Measurements from ENCODE around the gene HDAC4.
"Not testable (repeated sequence)": the region's sequence is repeated elsewhere in the genome, so short reads cannot be mapped to it uniquely, and the experiment has no call there.

HDAC4 gene

GRCh38 chr2:239179851-239180371 lies 220.9 kb downstream of the HDAC4 start:
- no peak for DNase-seq

GRCh38 chr2:239178954-239179353 lies 221.9 kb downstream of the HDAC4 start:
- DNase-seq, result no peak

- no peak for DNase-seq
These were observed 222.3 kb downstream of the HDAC4 start for GRCh38 chr2:239178484-239178883.

- DNase-seq, result no peak
These were observed 222.9 kb downstream of the HDAC4 start for GRCh38 chr2:239177908-239178307.

- DNase-seq, result no peak
These were observed 223.5 kb downstream of the HDAC4 start for GRCh38 chr2:239177325-239177724.

- DNase-seq, result not testable (repeated sequence)
These were observed 224.5 kb downstream of the HDAC4 start for GRCh38 chr2:239176138-239176803.

GRCh38 chr2:239175181-239175580 lies 225.6 kb downstream of the HDAC4 start:
- DNase-seq, result no peak

- no peak for DNase-seq
These were observed 227.5 kb downstream of the HDAC4 start for GRCh38 chr2:239173301-239173700.

GRCh38 chr2:239171643-239172042 lies 229.2 kb downstream of the HDAC4 start:
- DNase-seq, result no peak

GRCh38 chr2:239169311-239170048 lies 231.3 kb downstream of the HDAC4 start:
- DNase-seq, result no peak

- no peak for DNase-seq
These were observed 232.2 kb downstream of the HDAC4 start for GRCh38 chr2:239168575-239168974.

- DNase-seq, result no peak
These were observed 232.9 kb downstream of the HDAC4 start for GRCh38 chr2:239167766-239168444.

- DNase-seq, result no peak
These were observed 233.7 kb downstream of the HDAC4 start for GRCh38 chr2:239167011-239167673.

- no peak for DNase-seq
These were observed 234.5 kb downstream of the HDAC4 start for GRCh38 chr2:239166201-239166834.

GRCh38 chr2:239165206-239165831 lies 235.5 kb downstream of the HDAC4 start:
- DNase-seq, result no peak

GRCh38 chr2:239164335-239164871 lies 236.4 kb downstream of the HDAC4 start:
- DNase-seq, result no peak

GRCh38 chr2:239163688-239164334 lies 237.0 kb downstream of the HDAC4 start:
- DNase-seq, result no peak

- DNase-seq, result no peak
These were observed 237.7 kb downstream of the HDAC4 start for GRCh38 chr2:239162976-239163687.

- DNase-seq, result no peak
These were observed 238.5 kb downstream of the HDAC4 start for GRCh38 chr2:239162141-239162821.

- DNase-seq, result no peak
These were observed 239.1 kb downstream of the HDAC4 start for GRCh38 chr2:239161711-239162140.
